WTC11 (cell line): ENCODE measurements around the gene ATF7IP. TPM values are rescaled to one million over a fixed set of nuclear protein-coding genes. Genes with fewer than 3 reads are reported as not detected.

Experiments
- ATAC-seq: fragments of 200-7000 bp; cut with Tn5 transposase; 2 replicates; pipeline ENCODE4 v1.10.0; 2021; ENCODE audit warnings: mild to moderate bottlenecking, moderate library complexity
- CTCF ChIA-PET: fragments of 300-600 bp; sonication (Branson Sonifier 250); formaldehyde crosslinking; loops from one replicate; lab custom pipeline; 2021; ENCODE audit warnings: antibody characterized with exemption; lab: Charles Lee
- POLR2A ChIA-PET: fragments of 350-600 bp; sonication (Branson Sonifier 250); formaldehyde crosslinking; loops from one replicate; lab custom pipeline; 2021; ENCODE audit warnings: antibody characterized with exemption; lab: Charles Lee
- DNase-seq: peaks from one replicate; pipeline ENCODE4 v3.0.0; 2021; ENCODE audit warnings: low spot score
- H3K27ac Mint-ChIP-seq: 2 replicates; pipeline ENCODE4 v1.8.0; 2021; ENCODE audit warnings: mixed read lengths
- H3K27me3 Mint-ChIP-seq: 2 replicates; pipeline ENCODE4 v1.8.0; 2021; ENCODE audit warnings: low read depth, mild to moderate bottlenecking, moderate library complexity, mixed read lengths
- H3K36me3 Mint-ChIP-seq: 2 replicates; pipeline ENCODE4 v1.8.0; 2021; ENCODE audit warnings: mixed read lengths
- H3K4me1 Mint-ChIP-seq: 2 replicates; pipeline ENCODE4 v1.8.0; 2022; ENCODE audit warnings: mixed read lengths
- H3K4me3 Mint-ChIP-seq: 2 replicates; pipeline ENCODE4 v1.8.0; 2021; ENCODE audit warnings: mild to moderate bottlenecking, moderate library complexity, mixed read lengths
- H3K9me3 Mint-ChIP-seq: 2 replicates; pipeline ENCODE4 v1.8.0; 2021; ENCODE audit warnings: mixed read lengths
- AR ChIP-seq: fragments of 250-450 bp; sonication (Bioruptor Pico); IDR thresholded peaks from 2 replicates; pipeline ENCODE4 v1.9.0; 2021; ENCODE audit warnings: mild to moderate bottlenecking
- CBFB ChIP-seq: sonication (generic); formaldehyde crosslinking; IDR thresholded peaks from 2 replicates; pipeline ENCODE4 v1.8.1; 2022; ENCODE audit warnings: mild to moderate bottlenecking, low read depth, missing genetic modification reagents
- CDX4 ChIP-seq: fragments of 250-450 bp; sonication (Bioruptor Pico); IDR thresholded peaks from 2 replicates; pipeline ENCODE4 v1.9.0; 2021; ENCODE audit warnings: moderate library complexity, mild to moderate bottlenecking, inconsistent platforms, borderline replicate concordance
- E2F1 ChIP-seq: sonication (generic); formaldehyde crosslinking; IDR thresholded peaks from 2 replicates; pipeline ENCODE4 v1.8.0; 2022; ENCODE audit warnings: mild to moderate bottlenecking, missing genetic modification reagents
- E2F5 ChIP-seq: sonication (generic); formaldehyde crosslinking; IDR thresholded peaks from 2 replicates; pipeline ENCODE4 v1.8.1; 2022; ENCODE audit warnings: mild to moderate bottlenecking, moderate library complexity, missing genetic modification reagents
- ELF4 ChIP-seq: sonication (generic); formaldehyde crosslinking; IDR thresholded peaks from 2 replicates; pipeline ENCODE4 v1.8.1; 2022; ENCODE audit warnings: low read depth, mild to moderate bottlenecking, moderate library complexity, missing genetic modification reagents
- ERG ChIP-seq: fragments of 250-450 bp; sonication (Bioruptor Pico); IDR thresholded peaks from 2 replicates; pipeline ENCODE4 v1.8.0; 2021; ENCODE audit warnings: mild to moderate bottlenecking
- FOXJ3 ChIP-seq: sonication (generic); formaldehyde crosslinking; IDR thresholded peaks from 2 replicates; pipeline ENCODE4 v1.9.0; 2021; ENCODE audit warnings: missing genetic modification reagents, mild to moderate bottlenecking, borderline replicate concordance
- FOXP4 ChIP-seq: sonication (generic); formaldehyde crosslinking; IDR thresholded peaks from 2 replicates; pipeline ENCODE4 v1.8.0; 2022; ENCODE audit warnings: mild to moderate bottlenecking, missing genetic modification reagents
- MAX ChIP-seq: sonication (generic); formaldehyde crosslinking; IDR thresholded peaks from 2 replicates; pipeline ENCODE4 v1.8.0; 2022; ENCODE audit warnings: mild to moderate bottlenecking, missing genetic modification reagents
- MXD4 ChIP-seq: fragments of 250-450 bp; sonication (Bioruptor Pico); IDR thresholded peaks from 2 replicates; pipeline ENCODE4 v1.8.0; 2021; ENCODE audit warnings: mild to moderate bottlenecking, moderate library complexity, borderline replicate concordance
- NR2C2 ChIP-seq: sonication (generic); formaldehyde crosslinking; IDR thresholded peaks from 2 replicates; pipeline ENCODE4 v1.8.0; 2022; ENCODE audit warnings: mild to moderate bottlenecking, missing genetic modification reagents
- PRDM15 ChIP-seq: sonication (generic); formaldehyde crosslinking; IDR thresholded peaks from 2 replicates; pipeline ENCODE4 v1.8.0; 2022; ENCODE audit warnings: missing genetic modification reagents
- SOX15 ChIP-seq: fragments of 250-450 bp; sonication (Bioruptor Pico); IDR thresholded peaks from 2 replicates; pipeline ENCODE4 v1.9.0; 2021; ENCODE audit warnings: mild to moderate bottlenecking
- TEAD1 ChIP-seq: sonication (generic); formaldehyde crosslinking; IDR thresholded peaks from 2 replicates; pipeline ENCODE4 v1.8.0; 2022; ENCODE audit warnings: mild to moderate bottlenecking, missing genetic modification reagents
- TP53 ChIP-seq: sonication (generic); formaldehyde crosslinking; IDR thresholded peaks from 2 replicates; pipeline ENCODE4 v1.8.1; 2023; ENCODE audit warnings: mild to moderate bottlenecking, missing genetic modification reagents
- ZNF121 ChIP-seq: sonication (generic); formaldehyde crosslinking; IDR thresholded peaks from 2 replicates; pipeline ENCODE4 v1.8.0; 2023; ENCODE audit warnings: missing genetic modification reagents
- ZNF138 ChIP-seq: sonication (generic); formaldehyde crosslinking; conservative IDR thresholded peaks from 2 replicates; pipeline ENCODE4 v1.8.1; 2022; ENCODE audit warnings: mild to moderate bottlenecking, moderate library complexity, missing genetic modification reagents
- ZNF317 ChIP-seq: sonication (generic); formaldehyde crosslinking; IDR thresholded peaks from 2 replicates; pipeline ENCODE4 v1.8.1; 2023; ENCODE audit warnings: low read depth, mild to moderate bottlenecking, moderate library complexity, missing genetic modification reagents, borderline replicate concordance
- ZNF396 ChIP-seq: fragments of 250-450 bp; sonication (Bioruptor Pico); IDR thresholded peaks from 2 replicates; pipeline ENCODE4 v1.8.0; 2021; ENCODE audit warnings: mild to moderate bottlenecking, moderate library complexity, borderline replicate concordance
- ZNF423 ChIP-seq: fragments of 250-450 bp; sonication (Bioruptor Pico); IDR thresholded peaks from 2 replicates; pipeline ENCODE4 v2.1.2; 2022; ENCODE audit warnings: mild to moderate bottlenecking, moderate library complexity
- ZNF512 ChIP-seq: sonication (generic); formaldehyde crosslinking; IDR thresholded peaks from 2 replicates; pipeline ENCODE4 v1.8.1; 2022; ENCODE audit warnings: missing genetic modification reagents, borderline replicate concordance
- total RNA-seq: library from RNA; stranded (reverse); gene quantifications from 3 replicates; pipeline ENCODE4 v1.2.3, GENCODE V29; 2021

Gene ATF7IP
- total RNA-seq, 1 experiment from 2014 or later = 141 TPM

- TF ChIP-seq MXD4 (CRISPR knock-in tag) (no peak), TEAD1 (CRISPR knock-in tag) (no peak), E2F1 (CRISPR knock-in tag) (no peak), MAX (no peak)
These were observed 160.5 kb downstream of the ATF7IP start (continued) for GRCh38 chr12:14525964-14526363.

- TF ChIP-seq ZNF423 = no peak
- TF ChIP-seq SOX15 (CRISPR knock-in tag) = no peak
- TF ChIP-seq ZNF138 = no peak
- no peak for TF ChIP-seq CDX4 (CRISPR knock-in tag)
- TF ChIP-seq PRDM15 (CRISPR knock-in tag) = no peak
- no peak for TF ChIP-seq AR (CRISPR knock-in tag)
- no peak for TF ChIP-seq E2F5 (CRISPR knock-in tag)
- TF ChIP-seq ZNF512 (CRISPR knock-in tag) = no peak
- no peak for TF ChIP-seq ZNF396 (CRISPR knock-in tag)
- no peak for TF ChIP-seq ZNF317 (CRISPR knock-in tag)
- TF ChIP-seq NR2C2 (CRISPR knock-in tag) = no peak
- TF ChIP-seq ZNF121 (CRISPR knock-in tag) = no peak
- no peak for TF ChIP-seq TP53 (CRISPR knock-in tag)
- TF ChIP-seq CBFB (CRISPR knock-in tag) = no peak
- no peak for TF ChIP-seq ELF4 (CRISPR knock-in tag)
- no peak for TF ChIP-seq FOXJ3 (CRISPR knock-in tag)
- no peak for TF ChIP-seq ERG
- no peak for TF ChIP-seq FOXP4 (CRISPR knock-in tag)
- H3K27ac Mint-ChIP-seq = no peak overlapping the region
- ATAC-seq (no peak), DNase-seq (no peak)
- POLR2A ChIA-PET = no interaction called here
- H3K36me3 Mint-ChIP-seq = peaks cover 23% of the 10 kb centered on the region
- H3K4me3 Mint-ChIP-seq = no peak overlapping the region
- H3K4me1 Mint-ChIP-seq = peaks cover 4% of the 10 kb centered on the region; the same call in 1 of the 2 replicates
- H3K27me3 Mint-ChIP-seq = no peaks in the 10 kb centered on the region
- 0 out of 2 replicates have a peak, but pooled peaks cover 3% of the 10 kb centered on the region for H3K9me3 Mint-ChIP-seq
- CTCF ChIA-PET = interaction anchor here (1.0 to 1.7 kb wide), 2 partner anchors 18 to 346 kb away, joined by 3 to 5 read pairs; no protein-coding TSS in a partner anchor
These were observed 166.7 kb downstream of the ATF7IP start for GRCh38 chr12:14532152-14532551.
